Head of caudate nucleus (tissue), 42 donors: ENCODE results near the gene TMEM187.

ENCODE experiments used
- DNase-seq, 42 donors: peaks; one replicate each; pipeline versions ENCODE4 v3.0.0 to v3.0.0-alpha.2; 2020 to 2021; ENCODE audit warnings: mixed read lengths in 7 of 42
- intact Hi-C: fragments of 100-400 bp; cut with DNase I; formaldehyde crosslinking; loops from one replicate; pipeline ENCODE4 v1.15.0; 2022

Gene TMEM187

GRCh38 chrX:153972368-153973126, at the start of gene TMEM187:
Gene TMEM187, plus strand, starts transcription at chrX:153972754. Its CDS starts 9,309 bp downstream, at chrX:153982063.
- intact Hi-C loops, result loop anchor here (5.0 kb wide), 1 partner anchor 125 kb away; the partner anchor contains the start of gene MECP2
- peak; percentile 64 to 93 (median 87) for DNase-seq

GRCh38 chrX:153922932-153923857, 49.4 kb upstream of the TMEM187 start:
- intact Hi-C loops, result no loop called here
- DNase-seq, result peak; percentile 53 to 87 (median 72)

- intact Hi-C loops, result no loop called here
- DNase-seq, result peak in 30 of 42 donors; percentile 17 to 78 (median 56)
Measured at GRCh38 chrX:153924149-153924861, 48.2 kb upstream of the TMEM187 start.

GRCh38 chrX:153925387-153925738, 47.2 kb upstream of the TMEM187 start:
- intact Hi-C loops, result no loop called here
- no peak for DNase-seq

- intact Hi-C loops, result no loop called here
- no peak for DNase-seq
Measured at GRCh38 chrX:153925739-153926551, 46.6 kb upstream of the TMEM187 start, which contains the start of gene ARHGAP4. Gene ARHGAP4, minus strand, starts transcription at chrX:153926264. Its CDS starts 62 bp downstream, at chrX:153926202.

- intact Hi-C loops, result no loop called here
- DNase-seq, result no peak
Measured at GRCh38 chrX:153926552-153926857, 46.0 kb upstream of the TMEM187 start.

- intact Hi-C loops, result no loop called here
- DNase-seq, result peak in 19 of 42 donors; percentile 14 to 54 (median 33)
Measured at GRCh38 chrX:153926858-153927671, 45.5 kb upstream of the TMEM187 start.

- intact Hi-C loops, result no loop called here
- DNase-seq, result peak in 1 of 42 donors; percentile 39
Measured at GRCh38 chrX:153927672-153927921, 45.0 kb upstream of the TMEM187 start.

- intact Hi-C loops, result no loop called here
- peak; percentile 87 to 97 (median 94) for DNase-seq
Measured at GRCh38 chrX:153927922-153928760, 44.4 kb upstream of the TMEM187 start.

- intact Hi-C loops, result no loop called here
- DNase-seq, result no peak
Measured at GRCh38 chrX:153928846-153929245, 43.7 kb upstream of the TMEM187 start.

- DNase-seq, result no peak
- intact Hi-C loops, result no loop called here
Measured at GRCh38 chrX:153929576-153929975, 43.0 kb upstream of the TMEM187 start.

- intact Hi-C loops, result no loop called here
- DNase-seq, result no peak
Measured at GRCh38 chrX:153930011-153930910, 42.3 kb upstream of the TMEM187 start.

- intact Hi-C loops, result no loop called here
- no peak for DNase-seq
Measured at GRCh38 chrX:153931151-153931550, 41.4 kb upstream of the TMEM187 start.

- no peak for DNase-seq
- intact Hi-C loops, result no loop called here
Measured at GRCh38 chrX:153931748-153932147, 40.8 kb upstream of the TMEM187 start.

- intact Hi-C loops, result no loop called here
- no peak for DNase-seq
Measured at GRCh38 chrX:153932220-153932915, 40.2 kb upstream of the TMEM187 start.

GRCh38 chrX:153933748-153934147, 38.8 kb upstream of the TMEM187 start:
- DNase-seq, result no peak
- intact Hi-C loops, result no loop called here
